Lung (tissue), 12 donors: ENCODE results near the gene BMERB1. TPM values are rescaled to one million over a fixed set of nuclear protein-coding genes. Genes with fewer than 3 reads are reported as not detected.
A peak's percentile ranks its signal among the peaks of the same experiment; 100 is the strongest.

Source experiments
- ATAC-seq: fragments of 200-7000 bp; cut with Tn5 transposase; one replicate; pipeline ENCODE4 v1.9.1; 2020; ENCODE audit warnings: moderate number of reproducible peaks; ENCODE audit not compliant: insufficient read depth, low FRiP score
- DNase-seq, 3 donors: peaks; one replicate each; pipeline ENCODE4 v3.0.0-alpha.2; 2013 to 2017
- H3K27ac ChIP-seq, 2 donors: one replicate each; pipeline ENCODE4 v1.5.1; 2013; ENCODE audit warnings: mild to moderate bottlenecking in 2 of 2, moderate library complexity in 2 of 2, control low read depth in 1 of 2, inconsistent platforms in 1 of 2, low read depth in 1 of 2, low read length in 1 of 2
- H3K27me3 ChIP-seq, 3 donors: one replicate each; pipeline ENCODE4 v1.5.1; 2013; ENCODE audit warnings: low read length in 2 of 3; ENCODE audit not compliant: control insufficient read depth in 3 of 3, insufficient read depth in 3 of 3
- H3K36me3 ChIP-seq, 4 donors: one replicate each; pipeline ENCODE4 v1.5.1; 2013; ENCODE audit warnings: low read length in 4 of 4, mild to moderate bottlenecking in 1 of 4, moderate library complexity in 1 of 4; ENCODE audit not compliant: control insufficient read depth in 4 of 4, insufficient read depth in 4 of 4
- H3K4me1 ChIP-seq, 5 donors: one replicate each; pipeline ENCODE4 v1.5.1; 2013; ENCODE audit warnings: low read length in 5 of 5, mild to moderate bottlenecking in 2 of 5, moderate library complexity in 1 of 5; ENCODE audit not compliant: control insufficient read depth in 5 of 5, insufficient read depth in 5 of 5
- H3K4me3 ChIP-seq: one replicate; pipeline ENCODE4 v1.5.1; 2013; ENCODE audit warnings: mild to moderate bottlenecking, control low read depth, moderate library complexity
- H3K9ac ChIP-seq, 2 donors: one replicate each; pipeline ENCODE4 v1.5.1; 2013; ENCODE audit warnings: low read length in 2 of 2, control low read depth in 1 of 2; ENCODE audit not compliant: insufficient read depth in 1 of 2
- H3K9me3 ChIP-seq, 4 donors: one replicate each; pipeline ENCODE4 v1.5.1; 2013; ENCODE audit warnings: low read length in 3 of 4, mild to moderate bottlenecking in 1 of 4, moderate library complexity in 1 of 4; ENCODE audit not compliant: control insufficient read depth in 4 of 4, insufficient read depth in 3 of 4
- WGBS, 2 donors: extraction: QIAGEN DNeasy Blood & Tissue Kit; methylation state at CpG; one replicate each; pipeline ENCODE4 v1.1.7; 2013; 5-methylcytosine and 5-hydroxymethylcytosine counted together
- polyA plus RNA-seq, 2 donors: library from polyadenylated mRNA; stranded (reverse); fragments of 200-250 nt; gene quantifications; one replicate each; pipeline ENCODE4 v1.2.1, GENCODE V29; 2013
- total RNA-seq, 2 donors: library from RNA; depleted of rRNA in 1 of 2; stranded (reverse); fragments of >200 nt in 1 of 2; gene quantifications; one replicate each; pipeline ENCODE4 v1.2.1, GENCODE V29; 2014 to 2021
- TF ChIP-seq, protein P1 (sequence below): IDR thresholded peaks from 2 replicates; pipeline ENCODE4 v1.5.1; 2012; ENCODE audit warnings: mild to moderate bottlenecking; ENCODE audit errors: control extremely low read depth, extremely low read depth
- donor health status: control.
- donor health status: control.
- donor health status: Bipolar disorder and iron deficiency.
- donor health status: healthy.
- donor health status: DM: yes; HTN: yes; CAD: no.

The BMERB1 gene
- total and polyA plus RNA-seq, 4 donors = 5.6 to 17.5 (median 7.9) TPM

DNA sequence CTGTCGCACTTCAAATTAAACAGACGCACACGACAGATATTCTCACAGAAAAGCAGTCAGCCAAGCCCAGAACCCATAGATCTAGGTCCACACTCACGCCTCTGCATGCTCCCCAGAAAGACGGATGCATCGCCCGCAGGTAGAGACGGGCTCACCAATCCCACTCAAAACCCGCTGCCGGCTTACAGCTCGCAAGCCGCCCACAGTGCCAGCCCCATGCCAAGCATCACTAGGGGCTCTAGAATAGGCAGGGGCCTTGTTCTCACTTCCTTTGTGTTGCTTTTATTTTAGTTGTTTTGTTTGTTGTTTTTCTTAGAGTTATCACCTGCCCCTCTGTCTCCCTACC, 336 bp upstream of the BMERB1 start:
- H3K9ac ChIP-seq = no peak overlapping the region
- H3K27ac ChIP-seq = no peak overlapping the region
- 36 to 39% methylated on average over 12 of the region's 12 CpGs for WGBS, 2 donors
- H3K9me3 ChIP-seq = no peaks in the 10 kb centered on the region
- H3K4me3 ChIP-seq = no peak overlapping the region
- DNase-seq (no peak), ATAC-seq (no peak)
- TF ChIP-seq, protein P1, sequence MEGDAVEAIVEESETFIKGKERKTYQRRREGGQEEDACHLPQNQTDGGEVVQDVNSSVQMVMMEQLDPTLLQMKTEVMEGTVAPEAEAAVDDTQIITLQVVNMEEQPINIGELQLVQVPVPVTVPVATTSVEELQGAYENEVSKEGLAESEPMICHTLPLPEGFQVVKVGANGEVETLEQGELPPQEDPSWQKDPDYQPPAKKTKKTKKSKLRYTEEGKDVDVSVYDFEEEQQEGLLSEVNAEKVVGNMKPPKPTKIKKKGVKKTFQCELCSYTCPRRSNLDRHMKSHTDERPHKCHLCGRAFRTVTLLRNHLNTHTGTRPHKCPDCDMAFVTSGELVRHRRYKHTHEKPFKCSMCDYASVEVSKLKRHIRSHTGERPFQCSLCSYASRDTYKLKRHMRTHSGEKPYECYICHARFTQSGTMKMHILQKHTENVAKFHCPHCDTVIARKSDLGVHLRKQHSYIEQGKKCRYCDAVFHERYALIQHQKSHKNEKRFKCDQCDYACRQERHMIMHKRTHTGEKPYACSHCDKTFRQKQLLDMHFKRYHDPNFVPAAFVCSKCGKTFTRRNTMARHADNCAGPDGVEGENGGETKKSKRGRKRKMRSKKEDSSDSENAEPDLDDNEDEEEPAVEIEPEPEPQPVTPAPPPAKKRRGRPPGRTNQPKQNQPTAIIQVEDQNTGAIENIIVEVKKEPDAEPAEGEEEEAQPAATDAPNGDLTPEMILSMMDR = no peak
- peaks cover 0 to 9% (median 0%) of the 10 kb centered on the region in 5 donors for H3K4me1 ChIP-seq
- H3K36me3 ChIP-seq = no peaks in the 10 kb centered on the region
- peaks cover 0 to 11% (median 2%) of the 10 kb centered on the region in 3 donors for H3K27me3 ChIP-seq

DNA sequence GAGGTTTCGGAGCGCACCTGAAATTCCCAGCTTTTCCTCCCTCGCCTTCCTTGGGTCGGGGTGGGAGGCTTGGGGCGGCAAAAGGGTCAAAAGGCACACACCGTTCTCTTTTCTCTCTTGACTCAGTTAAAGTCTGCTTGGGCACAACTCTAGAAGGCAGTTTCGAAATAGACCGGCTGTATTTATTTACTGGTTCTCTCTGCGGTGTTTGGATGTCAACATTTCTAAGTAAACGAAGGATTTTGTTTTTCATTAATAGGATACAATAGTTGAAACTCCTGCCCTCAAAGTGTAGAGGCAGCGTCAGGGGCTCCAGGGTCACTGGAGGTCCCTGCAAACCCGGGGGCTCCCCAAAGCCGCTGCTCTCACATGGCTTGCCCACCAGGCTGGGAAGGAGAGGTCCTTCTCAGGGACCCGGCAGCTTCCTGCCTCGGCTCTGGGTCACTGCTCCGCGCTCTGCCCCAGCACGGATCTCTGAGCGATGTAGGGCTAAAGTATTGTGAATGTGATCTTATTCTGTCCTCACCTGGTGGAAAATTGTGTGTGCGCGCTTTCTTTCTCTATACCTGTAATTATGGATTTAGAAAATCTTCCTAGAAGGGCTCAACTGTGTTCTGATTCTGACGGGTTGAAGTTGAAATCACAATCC, 952 bp downstream of the BMERB1 start:
- 10 to 15% methylated on average over 22 of the region's 22 CpGs for WGBS, 2 donors
- ATAC-seq = no peak
- Histone ChIP-seq H3K4me3 (peak overlapping the region; percentile 52), H3K27ac (peak overlapping the region in 1 of 2 donors; percentile 13), H3K4me1 (peaks cover 0 to 15% (median 0%) of the 10 kb centered on the region in 5 donors), H3K27me3 (peaks cover 0 to 11% (median 2%) of the 10 kb centered on the region in 3 donors), H3K9me3 (no peaks in the 10 kb centered on the region), H3K36me3 (no peaks in the 10 kb centered on the region), H3K9ac (peak overlapping the region in 1 of 2 donors; percentile 2)
- TF ChIP-seq, protein P1 = no peak
- DNase-seq = peak in 2 of 3 donors; percentile 40 to 48

DNA sequence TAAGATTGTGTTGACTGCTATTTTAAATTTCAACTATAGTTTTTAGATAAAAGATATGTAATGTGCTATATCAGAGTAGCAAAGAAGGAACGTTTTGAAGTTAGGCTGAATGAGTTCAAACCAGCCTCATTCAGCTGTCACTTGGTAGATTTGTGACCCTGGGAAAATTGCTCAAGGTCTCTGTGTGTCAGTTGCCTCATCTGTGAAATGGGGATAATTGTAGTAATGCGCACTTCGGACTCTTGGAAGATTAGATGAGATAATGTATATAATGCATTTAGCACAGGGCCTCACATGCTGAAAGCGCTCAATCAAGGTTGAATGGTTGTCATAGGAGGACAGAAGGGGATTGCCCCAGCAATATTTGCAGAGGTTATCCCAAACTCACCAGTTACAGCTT, 4.7 kb downstream of the BMERB1 start:
- TF ChIP-seq, protein P1 = no peak
- ATAC-seq = no peak
- WGBS, 2 donors = 87 to 92% methylated on average over 4 of the region's 4 CpGs
- peaks cover 0 to 8% (median 0%) of the 10 kb centered on the region in 3 donors for H3K27me3 ChIP-seq
- no peaks in the 10 kb centered on the region for H3K36me3 ChIP-seq
- H3K27ac ChIP-seq = no peak overlapping the region
- no peak overlapping the region for H3K9ac ChIP-seq
- DNase-seq = no peak
- no peaks in the 10 kb centered on the region for H3K9me3 ChIP-seq
- H3K4me1 ChIP-seq = peaks cover 0 to 15% (median 1%) of the 10 kb centered on the region in 5 donors
- H3K4me3 ChIP-seq = no peak overlapping the region

DNA sequence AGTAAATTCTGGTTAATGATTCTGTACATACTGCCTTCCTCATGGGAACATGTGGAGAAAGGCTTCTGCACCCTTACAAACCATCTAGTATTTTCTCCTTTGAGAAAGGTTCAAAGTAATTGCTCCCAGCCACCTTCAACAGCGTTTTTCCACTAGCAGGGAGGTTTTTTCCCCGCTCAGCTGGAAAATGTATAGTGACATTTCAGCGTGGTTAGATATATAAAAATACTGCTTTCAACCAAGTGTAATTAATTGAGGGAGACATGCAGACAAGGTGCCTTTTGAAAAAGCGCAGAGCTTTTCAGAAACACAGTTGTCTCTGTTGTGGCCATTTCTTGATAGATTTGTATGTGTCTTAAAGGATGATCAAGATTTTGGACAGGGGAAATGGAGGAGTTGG, 5.1 kb downstream of the BMERB1 start:
- WGBS, 2 donors = 88 to 94% methylated on average over 4 of the region's 4 CpGs
- H3K4me3 ChIP-seq = no peak overlapping the region
- ATAC-seq (no peak), DNase-seq (no peak)
- TF ChIP-seq, protein P1 = no peak
- H3K27ac ChIP-seq = no peak overlapping the region
- H3K4me1 ChIP-seq = peaks cover 0 to 15% (median 1%) of the 10 kb centered on the region in 5 donors
- H3K27me3 ChIP-seq = peaks cover 0 to 8% (median 0%) of the 10 kb centered on the region in 3 donors
- no peak overlapping the region for H3K9ac ChIP-seq
- no peaks in the 10 kb centered on the region for H3K36me3 ChIP-seq
- no peaks in the 10 kb centered on the region for H3K9me3 ChIP-seq
